Measurements from ENCODE around the gene KAZN.

KAZN gene

GRCh38 chr1:14774988-14775387 lies 176.5 kb downstream of the KAZN start:
- Histone ChIP-seq H3K9me3 (ENCODE audit: control insufficient read depth, low read length) (no peaks in the 10 kb centered on the region), H3K27ac (ENCODE audit: low read length, poor library complexity, severe bottlenecking) (no peak overlapping the region), H2BK5ac (ENCODE audit: low read depth, low read length, poor library complexity, severe bottlenecking) (no peak overlapping the region), H4K8ac (ENCODE audit: low read length) (no peak overlapping the region), H3K4ac (ENCODE audit: low read depth in 1 of 2, low read length in 2 of 2) (no peak overlapping the region), H3K36me3 (ENCODE audit: control insufficient read depth in 1 of 2, insufficient read depth in 2 of 2, low read depth in 1 of 2, low read length in 2 of 2) (no peaks in the 10 kb centered on the region), H3K23ac (ENCODE audit: low read length in 2 of 2) (no peak overlapping the region), H3K79me1 (replicated peaks; ENCODE audit: low read length, poor library complexity, severe bottlenecking) (no peaks in the 10 kb centered on the region), H3K27me3 (ENCODE audit: control insufficient read depth in 1 of 2, insufficient read depth in 1 of 2, low read length in 2 of 2) (no peaks in the 10 kb centered on the region), H3K18ac (ENCODE audit: low read depth in 1 of 2, low read length in 2 of 2) (no peak overlapping the region), H3K4me1 (ENCODE audit: control insufficient read depth, insufficient read depth, low read depth, low read length) (no peaks in the 10 kb centered on the region), H3K4me3 (ENCODE audit: insufficient read depth in 1 of 2, low read depth in 1 of 2, low read length in 2 of 2) (no peak overlapping the region), H4K91ac (ENCODE audit: low read length) (no peak overlapping the region), H2AK5ac (ENCODE audit: low read length, severe bottlenecking) (no peak overlapping the region), H2BK120ac (ENCODE audit: low read depth, low read length) (no peak overlapping the region), H3K14ac (ENCODE audit: low read length in 2 of 2) (no peak overlapping the region), H3K9ac (ENCODE audit: low read length) (no peak overlapping the region), H2AFZ (ENCODE audit: low read depth, low read length) (no peak overlapping the region), H2BK12ac (ENCODE audit: low read length in 2 of 2) (no peak overlapping the region), H2BK15ac (ENCODE audit: low read depth, poor library complexity, severe bottlenecking) (no peak overlapping the region), H3K4me2 (ENCODE audit: low read length, poor library complexity, severe bottlenecking) (no peak overlapping the region)
- 82% methylated on average over 4 of the region's 4 CpGs for WGBS
- no peak for DNase-seq

- Histone ChIP-seq H3K79me1 (replicated peaks; ENCODE audit: low read length, poor library complexity, severe bottlenecking) (no peaks in the 10 kb centered on the region), H3K9ac (ENCODE audit: low read length) (no peak overlapping the region), H3K27ac (ENCODE audit: low read length, poor library complexity, severe bottlenecking) (no peak overlapping the region), H3K36me3 (ENCODE audit: control insufficient read depth in 1 of 2, insufficient read depth in 2 of 2, low read depth in 1 of 2, low read length in 2 of 2) (no peaks in the 10 kb centered on the region), H3K23ac (ENCODE audit: low read length in 2 of 2) (no peak overlapping the region), H2BK12ac (ENCODE audit: low read length in 2 of 2) (no peak overlapping the region), H3K27me3 (ENCODE audit: control insufficient read depth in 1 of 2, insufficient read depth in 1 of 2, low read length in 2 of 2) (no peaks in the 10 kb centered on the region), H3K4me2 (ENCODE audit: low read length, poor library complexity, severe bottlenecking) (no peak overlapping the region), H2AFZ (ENCODE audit: low read depth, low read length) (no peak overlapping the region), H2BK15ac (ENCODE audit: low read depth, poor library complexity, severe bottlenecking) (no peak overlapping the region), H2BK120ac (ENCODE audit: low read depth, low read length) (no peak overlapping the region), H3K9me3 (ENCODE audit: control insufficient read depth, low read length) (no peaks in the 10 kb centered on the region), H2AK5ac (ENCODE audit: low read length, severe bottlenecking) (no peak overlapping the region), H3K4me1 (ENCODE audit: control insufficient read depth, insufficient read depth, low read depth, low read length) (no peaks in the 10 kb centered on the region), H2BK5ac (ENCODE audit: low read depth, low read length, poor library complexity, severe bottlenecking) (no peak overlapping the region), H4K8ac (ENCODE audit: low read length) (no peak overlapping the region), H3K14ac (ENCODE audit: low read length in 2 of 2) (no peak overlapping the region), H3K18ac (ENCODE audit: low read depth in 1 of 2, low read length in 2 of 2) (no peak overlapping the region), H4K91ac (ENCODE audit: low read length) (no peak overlapping the region), H3K4me3 (ENCODE audit: insufficient read depth in 1 of 2, low read depth in 1 of 2, low read length in 2 of 2) (no peak overlapping the region), H3K4ac (ENCODE audit: low read depth in 1 of 2, low read length in 2 of 2) (no peak overlapping the region)
- 93% methylated on average over 10 of the region's 10 CpGs for WGBS
- no peak for DNase-seq
These were observed 176.9 kb downstream of the KAZN start for GRCh38 chr1:14775434-14775833.

- H3K4me1 ChIP-seq (ENCODE audit: control insufficient read depth, insufficient read depth, low read depth, low read length), result no peaks in the 10 kb centered on the region
- H3K9ac ChIP-seq (ENCODE audit: low read length), result no peak overlapping the region
- H2BK120ac ChIP-seq (ENCODE audit: low read depth, low read length), result no peak overlapping the region
- 88% methylated on average over 9 of the region's 11 CpGs for WGBS
- no peak overlapping the region for H3K27ac ChIP-seq (ENCODE audit: low read length, poor library complexity, severe bottlenecking)
- H3K79me1 ChIP-seq (replicated peaks; ENCODE audit: low read length, poor library complexity, severe bottlenecking), result no peaks in the 10 kb centered on the region
- H2BK15ac ChIP-seq (ENCODE audit: low read depth, poor library complexity, severe bottlenecking), result no peak overlapping the region
- no peak overlapping the region for H4K91ac ChIP-seq (ENCODE audit: low read length)
- H3K4ac ChIP-seq (ENCODE audit: low read depth in 1 of 2, low read length in 2 of 2), result no peak overlapping the region
- no peaks in the 10 kb centered on the region for H3K9me3 ChIP-seq (ENCODE audit: control insufficient read depth, low read length)
- no peaks in the 10 kb centered on the region for H3K36me3 ChIP-seq (ENCODE audit: control insufficient read depth in 1 of 2, insufficient read depth in 2 of 2, low read depth in 1 of 2, low read length in 2 of 2)
- no peak overlapping the region for H3K23ac ChIP-seq (ENCODE audit: low read length in 2 of 2)
- no peak overlapping the region for H4K8ac ChIP-seq (ENCODE audit: low read length)
- H2BK12ac ChIP-seq (ENCODE audit: low read length in 2 of 2), result no peak overlapping the region
- H3K27me3 ChIP-seq (ENCODE audit: control insufficient read depth in 1 of 2, insufficient read depth in 1 of 2, low read length in 2 of 2), result no peaks in the 10 kb centered on the region
- no peak overlapping the region for H2AK5ac ChIP-seq (ENCODE audit: low read length, severe bottlenecking)
- DNase-seq, result no peak
- H3K4me3 ChIP-seq (ENCODE audit: insufficient read depth in 1 of 2, low read depth in 1 of 2, low read length in 2 of 2), result no peak overlapping the region
- H2AFZ ChIP-seq (ENCODE audit: low read depth, low read length), result no peak overlapping the region
- H3K18ac ChIP-seq (ENCODE audit: low read depth in 1 of 2, low read length in 2 of 2), result no peak overlapping the region
- H3K4me2 ChIP-seq (ENCODE audit: low read length, poor library complexity, severe bottlenecking), result no peak overlapping the region
- no peak overlapping the region for H3K14ac ChIP-seq (ENCODE audit: low read length in 2 of 2)
- no peak overlapping the region for H2BK5ac ChIP-seq (ENCODE audit: low read depth, low read length, poor library complexity, severe bottlenecking)
These were observed 179.3 kb downstream of the KAZN start for GRCh38 chr1:14777516-14778506.

- H2AFZ ChIP-seq (ENCODE audit: low read depth, low read length), result no peak overlapping the region
- no peak overlapping the region for H2BK15ac ChIP-seq (ENCODE audit: low read depth, poor library complexity, severe bottlenecking)
- H4K91ac ChIP-seq (ENCODE audit: low read length), result no peak overlapping the region
- no peak overlapping the region for H3K4me3 ChIP-seq (ENCODE audit: insufficient read depth in 1 of 2, low read depth in 1 of 2, low read length in 2 of 2)
- WGBS, result 85% methylated on average over 3 of the region's 3 CpGs
- no peak overlapping the region for H2AK5ac ChIP-seq (ENCODE audit: low read length, severe bottlenecking)
- no peak overlapping the region for H2BK120ac ChIP-seq (ENCODE audit: low read depth, low read length)
- no peak overlapping the region for H3K14ac ChIP-seq (ENCODE audit: low read length in 2 of 2)
- H3K36me3 ChIP-seq (ENCODE audit: control insufficient read depth in 1 of 2, insufficient read depth in 2 of 2, low read depth in 1 of 2, low read length in 2 of 2), result no peaks in the 10 kb centered on the region
- H3K9ac ChIP-seq (ENCODE audit: low read length), result no peak overlapping the region
- H3K9me3 ChIP-seq (ENCODE audit: control insufficient read depth, low read length), result no peaks in the 10 kb centered on the region
- no peak overlapping the region for H3K18ac ChIP-seq (ENCODE audit: low read depth in 1 of 2, low read length in 2 of 2)
- H3K4ac ChIP-seq (ENCODE audit: low read depth in 1 of 2, low read length in 2 of 2), result no peak overlapping the region
- H3K79me1 ChIP-seq (replicated peaks; ENCODE audit: low read length, poor library complexity, severe bottlenecking), result no peaks in the 10 kb centered on the region
- no peak overlapping the region for H2BK5ac ChIP-seq (ENCODE audit: low read depth, low read length, poor library complexity, severe bottlenecking)
- H3K4me1 ChIP-seq (ENCODE audit: control insufficient read depth, insufficient read depth, low read depth, low read length), result no peaks in the 10 kb centered on the region
- H3K27me3 ChIP-seq (ENCODE audit: control insufficient read depth in 1 of 2, insufficient read depth in 1 of 2, low read length in 2 of 2), result no peaks in the 10 kb centered on the region
- H3K27ac ChIP-seq (ENCODE audit: low read length, poor library complexity, severe bottlenecking), result no peak overlapping the region
- DNase-seq, result no peak
- no peak overlapping the region for H3K4me2 ChIP-seq (ENCODE audit: low read length, poor library complexity, severe bottlenecking)
- H2BK12ac ChIP-seq (ENCODE audit: low read length in 2 of 2), result no peak overlapping the region
- no peak overlapping the region for H4K8ac ChIP-seq (ENCODE audit: low read length)
- H3K23ac ChIP-seq (ENCODE audit: low read length in 2 of 2), result no peak overlapping the region
These were observed 180.0 kb downstream of the KAZN start for GRCh38 chr1:14778541-14778897.
